ENCODE data around the gene CDKN1C. TPM values are rescaled to one million over a fixed set of nuclear protein-coding genes. Genes with fewer than 3 reads are reported as not detected.
A peak's percentile ranks its signal among the peaks of the same experiment; 100 is the strongest.

The CDKN1C gene
- polyA plus RNA-seq, 1 donor from 2014 or later: 36.7 TPM

DNA sequence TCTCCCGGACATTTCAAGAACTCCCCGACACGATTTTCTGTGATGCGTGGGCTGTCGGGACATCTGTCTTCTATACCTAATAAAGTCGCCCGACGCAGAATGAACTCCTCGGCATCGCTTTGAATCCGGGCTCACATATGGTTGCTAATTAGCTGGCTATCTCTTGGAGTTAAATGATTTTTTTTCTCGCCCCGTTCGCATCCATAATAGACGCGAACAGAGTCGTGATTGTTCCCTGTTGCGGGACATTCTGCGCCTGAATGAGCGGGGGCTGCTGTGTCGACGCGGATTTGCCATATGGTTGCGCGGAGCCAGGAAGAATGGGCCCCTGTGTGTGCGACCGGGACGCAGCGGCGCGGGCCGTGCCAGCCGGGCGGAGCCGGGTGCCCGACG is 16.4 kb downstream of the CDKN1C start:
- Histone ChIP-seq H3K4me2 (ENCODE audit: low read length) (no peak overlapping the region), H3K9me3 (ENCODE audit: low read length) (no peaks in the 10 kb centered on the region), H2AFZ (ENCODE audit: low read depth, low read length) (no peak overlapping the region), H3K27me3 (ENCODE audit: insufficient read depth, low read depth, low read length) (peaks cover 16% of the 10 kb centered on the region), H4K20me1 (ENCODE audit: insufficient read depth) (no peaks in the 10 kb centered on the region), H3K9ac (ENCODE audit: low read length) (no peak overlapping the region), H3K79me2 (replicated peaks; ENCODE audit: insufficient read depth, low read length) (no peaks in the 10 kb centered on the region), H3F3A (ENCODE audit: insufficient read depth, low read length, poor library complexity, severe bottlenecking) (no peaks in the 10 kb centered on the region), H3K4me3 (ENCODE audit: low read length) (no peak overlapping the region), H3K9me2 (ENCODE audit: insufficient read depth, low read length) (no peaks in the 10 kb centered on the region), H3K27ac (ENCODE audit: low read length) (no peak overlapping the region), H3K36me3 (ENCODE audit: insufficient read depth, low read length) (no peaks in the 10 kb centered on the region)
- TF ChIP-seq SMC3 (conservative IDR thresholded peaks at IDR 0.05; ENCODE audit: poor library complexity) (no peak), TAF1 (IDR thresholded peaks at IDR 0.05; ENCODE audit: low read depth) (no peak), EP300 (conservative IDR thresholded peaks at IDR 0.05; ENCODE audit: poor library complexity, severe bottlenecking) (no peak), EZH2 (IDR thresholded peaks at IDR 0.05; ENCODE audit: borderline replicate concordance, insufficient read depth, low read length, poor library complexity, severe bottlenecking) (no peak), RAD21 (conservative IDR thresholded peaks at IDR 0.05) (no peak), MXI1 (conservative IDR thresholded peaks at IDR 0.05; ENCODE audit: poor library complexity, severe bottlenecking) (no peak), POLR2AphosphoS5 (IDR thresholded peaks at IDR 0.05) (no peak)
- TF ChIP-seq, protein P1, sequence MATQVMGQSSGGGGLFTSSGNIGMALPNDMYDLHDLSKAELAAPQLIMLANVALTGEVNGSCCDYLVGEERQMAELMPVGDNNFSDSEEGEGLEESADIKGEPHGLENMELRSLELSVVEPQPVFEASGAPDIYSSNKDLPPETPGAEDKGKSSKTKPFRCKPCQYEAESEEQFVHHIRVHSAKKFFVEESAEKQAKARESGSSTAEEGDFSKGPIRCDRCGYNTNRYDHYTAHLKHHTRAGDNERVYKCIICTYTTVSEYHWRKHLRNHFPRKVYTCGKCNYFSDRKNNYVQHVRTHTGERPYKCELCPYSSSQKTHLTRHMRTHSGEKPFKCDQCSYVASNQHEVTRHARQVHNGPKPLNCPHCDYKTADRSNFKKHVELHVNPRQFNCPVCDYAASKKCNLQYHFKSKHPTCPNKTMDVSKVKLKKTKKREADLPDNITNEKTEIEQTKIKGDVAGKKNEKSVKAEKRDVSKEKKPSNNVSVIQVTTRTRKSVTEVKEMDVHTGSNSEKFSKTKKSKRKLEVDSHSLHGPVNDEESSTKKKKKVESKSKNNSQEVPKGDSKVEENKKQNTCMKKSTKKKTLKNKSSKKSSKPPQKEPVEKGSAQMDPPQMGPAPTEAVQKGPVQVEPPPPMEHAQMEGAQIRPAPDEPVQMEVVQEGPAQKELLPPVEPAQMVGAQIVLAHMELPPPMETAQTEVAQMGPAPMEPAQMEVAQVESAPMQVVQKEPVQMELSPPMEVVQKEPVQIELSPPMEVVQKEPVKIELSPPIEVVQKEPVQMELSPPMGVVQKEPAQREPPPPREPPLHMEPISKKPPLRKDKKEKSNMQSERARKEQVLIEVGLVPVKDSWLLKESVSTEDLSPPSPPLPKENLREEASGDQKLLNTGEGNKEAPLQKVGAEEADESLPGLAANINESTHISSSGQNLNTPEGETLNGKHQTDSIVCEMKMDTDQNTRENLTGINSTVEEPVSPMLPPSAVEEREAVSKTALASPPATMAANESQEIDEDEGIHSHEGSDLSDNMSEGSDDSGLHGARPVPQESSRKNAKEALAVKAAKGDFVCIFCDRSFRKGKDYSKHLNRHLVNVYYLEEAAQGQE (IDR thresholded peaks at IDR 0.05; ENCODE audit: borderline replicate concordance): no peak
- TF ChIP-seq, protein P2, sequence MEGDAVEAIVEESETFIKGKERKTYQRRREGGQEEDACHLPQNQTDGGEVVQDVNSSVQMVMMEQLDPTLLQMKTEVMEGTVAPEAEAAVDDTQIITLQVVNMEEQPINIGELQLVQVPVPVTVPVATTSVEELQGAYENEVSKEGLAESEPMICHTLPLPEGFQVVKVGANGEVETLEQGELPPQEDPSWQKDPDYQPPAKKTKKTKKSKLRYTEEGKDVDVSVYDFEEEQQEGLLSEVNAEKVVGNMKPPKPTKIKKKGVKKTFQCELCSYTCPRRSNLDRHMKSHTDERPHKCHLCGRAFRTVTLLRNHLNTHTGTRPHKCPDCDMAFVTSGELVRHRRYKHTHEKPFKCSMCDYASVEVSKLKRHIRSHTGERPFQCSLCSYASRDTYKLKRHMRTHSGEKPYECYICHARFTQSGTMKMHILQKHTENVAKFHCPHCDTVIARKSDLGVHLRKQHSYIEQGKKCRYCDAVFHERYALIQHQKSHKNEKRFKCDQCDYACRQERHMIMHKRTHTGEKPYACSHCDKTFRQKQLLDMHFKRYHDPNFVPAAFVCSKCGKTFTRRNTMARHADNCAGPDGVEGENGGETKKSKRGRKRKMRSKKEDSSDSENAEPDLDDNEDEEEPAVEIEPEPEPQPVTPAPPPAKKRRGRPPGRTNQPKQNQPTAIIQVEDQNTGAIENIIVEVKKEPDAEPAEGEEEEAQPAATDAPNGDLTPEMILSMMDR (IDR thresholded peaks at IDR 0.05; ENCODE audit: poor library complexity, severe bottlenecking): no peak

DNA sequence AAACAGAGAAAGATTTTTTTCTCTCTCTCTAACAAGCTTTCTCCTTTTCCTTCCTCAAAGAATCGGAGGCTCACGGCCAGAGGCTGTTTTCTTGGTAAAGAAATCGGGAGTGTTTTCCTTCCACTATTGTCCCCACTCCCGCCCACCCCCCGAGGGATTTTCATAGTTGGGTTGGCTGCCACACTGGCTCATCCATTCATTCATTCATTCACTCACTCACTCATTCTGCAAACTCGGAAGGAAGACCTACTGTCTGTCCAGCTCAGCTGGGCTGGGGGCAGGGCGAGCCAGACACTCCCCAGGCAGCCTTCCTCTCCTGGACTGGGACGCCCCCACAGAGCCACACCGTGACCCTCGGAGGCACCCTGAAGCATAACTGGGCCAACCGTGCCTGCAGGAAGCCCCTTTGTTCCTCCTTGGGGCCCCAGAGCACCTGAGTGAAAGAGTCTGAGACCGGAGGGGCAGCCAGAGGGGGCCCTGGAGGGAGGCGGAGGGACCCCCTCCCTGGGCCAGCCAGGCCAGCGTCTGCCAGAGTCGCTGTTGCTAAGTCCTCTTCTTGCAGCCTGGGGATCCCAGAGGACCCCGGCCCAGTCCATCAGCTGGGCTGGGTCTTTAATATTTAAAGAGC is 17.0 kb downstream of the CDKN1C start:
- no peak overlapping the region for H2AFZ ChIP-seq (ENCODE audit: low read depth, low read length)
- no peaks in the 10 kb centered on the region for H3F3A ChIP-seq (ENCODE audit: insufficient read depth, low read length, poor library complexity, severe bottlenecking)
- no peaks in the 10 kb centered on the region for H4K20me1 ChIP-seq (ENCODE audit: insufficient read depth)
- TF ChIP-seq EP300 (conservative IDR thresholded peaks at IDR 0.05; ENCODE audit: poor library complexity, severe bottlenecking): no peak
- TF ChIP-seq, protein P2 (IDR thresholded peaks at IDR 0.05; ENCODE audit: poor library complexity, severe bottlenecking): peak; percentile 4
- no peaks in the 10 kb centered on the region for H3K79me2 ChIP-seq (replicated peaks; ENCODE audit: insufficient read depth, low read length)
- H3K9ac ChIP-seq (ENCODE audit: low read length): peak overlapping the region; percentile 26
- H3K9me3 ChIP-seq (ENCODE audit: low read length): no peaks in the 10 kb centered on the region
- H3K4me3 ChIP-seq (ENCODE audit: low read length): peak overlapping the region; percentile 39
- H3K4me2 ChIP-seq (ENCODE audit: low read length): peak overlapping the region; percentile 41
- no peaks in the 10 kb centered on the region for H3K36me3 ChIP-seq (ENCODE audit: insufficient read depth, low read length)
- H3K27ac ChIP-seq (ENCODE audit: low read length): no peak overlapping the region
- H3K9me2 ChIP-seq (ENCODE audit: insufficient read depth, low read length): no peaks in the 10 kb centered on the region
- H3K27me3 ChIP-seq (ENCODE audit: insufficient read depth, low read depth, low read length): peaks cover 18% of the 10 kb centered on the region

Data from neural cell (in vitro differentiated cells).